Measurements from ENCODE around the gene AIFM2.
"Not testable (repeated sequence)": the region's sequence is repeated elsewhere in the genome, so short reads cannot be mapped to it uniquely, and the experiment has no call there.

DNA sequence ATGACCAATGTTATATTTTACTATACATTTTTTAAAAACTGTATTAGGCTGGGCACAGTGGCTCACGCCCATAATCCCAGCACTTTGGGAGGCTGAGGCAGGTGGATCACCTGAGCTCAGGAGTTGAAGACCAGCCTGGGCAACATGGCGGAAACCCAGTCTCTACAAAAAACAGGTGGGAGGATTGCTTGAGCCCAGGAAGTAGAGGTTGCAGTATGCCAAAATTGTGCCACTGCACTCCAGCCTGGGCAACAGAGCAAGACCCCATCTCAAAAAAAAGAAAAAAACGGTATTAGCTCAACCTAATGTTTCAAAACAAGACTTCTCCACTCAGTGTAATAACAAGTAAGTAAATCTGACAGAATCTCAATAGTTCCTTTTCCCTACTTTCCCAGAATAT is 26.7 kb upstream of the AIFM2 start:
- TF ChIP-seq, protein P1, sequence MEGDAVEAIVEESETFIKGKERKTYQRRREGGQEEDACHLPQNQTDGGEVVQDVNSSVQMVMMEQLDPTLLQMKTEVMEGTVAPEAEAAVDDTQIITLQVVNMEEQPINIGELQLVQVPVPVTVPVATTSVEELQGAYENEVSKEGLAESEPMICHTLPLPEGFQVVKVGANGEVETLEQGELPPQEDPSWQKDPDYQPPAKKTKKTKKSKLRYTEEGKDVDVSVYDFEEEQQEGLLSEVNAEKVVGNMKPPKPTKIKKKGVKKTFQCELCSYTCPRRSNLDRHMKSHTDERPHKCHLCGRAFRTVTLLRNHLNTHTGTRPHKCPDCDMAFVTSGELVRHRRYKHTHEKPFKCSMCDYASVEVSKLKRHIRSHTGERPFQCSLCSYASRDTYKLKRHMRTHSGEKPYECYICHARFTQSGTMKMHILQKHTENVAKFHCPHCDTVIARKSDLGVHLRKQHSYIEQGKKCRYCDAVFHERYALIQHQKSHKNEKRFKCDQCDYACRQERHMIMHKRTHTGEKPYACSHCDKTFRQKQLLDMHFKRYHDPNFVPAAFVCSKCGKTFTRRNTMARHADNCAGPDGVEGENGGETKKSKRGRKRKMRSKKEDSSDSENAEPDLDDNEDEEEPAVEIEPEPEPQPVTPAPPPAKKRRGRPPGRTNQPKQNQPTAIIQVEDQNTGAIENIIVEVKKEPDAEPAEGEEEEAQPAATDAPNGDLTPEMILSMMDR (IDR thresholded peaks at IDR 0.05): not testable (repeated sequence)
- not testable (repeated sequence) for TF ChIP-seq POLR2A (IDR thresholded peaks at IDR 0.05)
